ENCODE results near the gene PRSS50.

The PRSS50 gene

GRCh38 chr3:46725621-46726314 is 8.1 kb upstream of the PRSS50 start:
- no peak for DNase-seq

- no peak for DNase-seq
These were observed 6.8 kb upstream of the PRSS50 start for GRCh38 chr3:46724424-46724823.

GRCh38 chr3:46722443-46722842 is 4.8 kb upstream of the PRSS50 start:
- no peak for DNase-seq

GRCh38 chr3:46721009-46721408 is 3.3 kb upstream of the PRSS50 start:
- no peak for DNase-seq

GRCh38 chr3:46719735-46720271 is 2.1 kb upstream of the PRSS50 start:
- no peak for DNase-seq

- DNase-seq = no peak
These were observed 1.4 kb upstream of the PRSS50 start for GRCh38 chr3:46719044-46719565.

- no peak for DNase-seq
These were observed 918 bp downstream of the PRSS50 start for GRCh38 chr3:46716461-46717441.

GRCh38 chr3:46715507-46716175 is 2.0 kb downstream of the PRSS50 start:
- DNase-seq = no peak

GRCh38 chr3:46714728-46715506 is 2.8 kb downstream of the PRSS50 start:
- no peak for DNase-seq

GRCh38 chr3:46713898-46714552 is 3.6 kb downstream of the PRSS50 start:
- no peak for DNase-seq

- no peak for DNase-seq
These were observed 4.4 kb downstream of the PRSS50 start for GRCh38 chr3:46713050-46713897.

- no peak for DNase-seq
These were observed 5.2 kb downstream of the PRSS50 start for GRCh38 chr3:46712191-46713049.

- DNase-seq = no peak
These were observed 5.9 kb downstream of the PRSS50 start for GRCh38 chr3:46711760-46712159.

GRCh38 chr3:46711305-46711704 is 6.4 kb downstream of the PRSS50 start:
- DNase-seq = no peak

GRCh38 chr3:46710671-46711295 is 6.9 kb downstream of the PRSS50 start:
- DNase-seq = no peak

- no peak for DNase-seq
These were observed 7.4 kb downstream of the PRSS50 start for GRCh38 chr3:46710229-46710628.

GRCh38 chr3:46709721-46710120 is 7.9 kb downstream of the PRSS50 start:
- DNase-seq = no peak

- DNase-seq = no peak
These were observed 8.5 kb downstream of the PRSS50 start for GRCh38 chr3:46709157-46709654.
